H1 (cell line): ENCODE data around the gene OSBPL2. TPM values are rescaled to one million over a fixed set of nuclear protein-coding genes. Genes with fewer than 3 reads are reported as not detected.

Experiments used
- CTCF ChIA-PET: fragments of 300-600 bp; sonication (Branson Sonifier 250); formaldehyde crosslinking; loops from one replicate; lab custom pipeline; 2021; ENCODE audit not compliant: partially characterized antibody; lab: Charles Lee
- POLR2A ChIA-PET: fragments of 300-600 bp; sonication (Branson Sonifier 250); formaldehyde crosslinking; loops from one replicate; lab custom pipeline; 2021; ENCODE audit warnings: inconsistent platforms; ENCODE audit not compliant: partially characterized antibody; lab: Charles Lee
- DNase-seq, 2 experiments: peaks; one replicate each; pipeline versions ENCODE4 v3.0.0 to v3.0.0-alpha.2; 2010 to 2022; ENCODE audit warnings: low spot score in 2 of 2, low read depth in 1 of 2, mixed read lengths in 1 of 2
- FAIRE-seq: peaks from 2 replicates; lab custom pipeline; 2011; peaks lifted over from hg19 to GRCh38; lab: Jason Lieb, UNC
- H2AFZ ChIP-seq: 2 replicates; pipeline ENCODE4 v1.8.1; 2012; ENCODE audit warnings: low read length, inconsistent platforms
- H2AK5ac ChIP-seq: 2 replicates; pipeline ENCODE4 v1.6.1; 2013; ENCODE audit warnings: low read depth, low read length
- H2BK120ac ChIP-seq: replicated peaks from 2 replicates; pipeline ENCODE3; 2013; ENCODE audit warnings: low read depth, low read length, inconsistent platforms
- H2BK12ac ChIP-seq: 2 replicates; pipeline ENCODE4 v1.6.1; 2013; ENCODE audit warnings: low read depth, low read length
- H2BK15ac ChIP-seq: 2 replicates; pipeline ENCODE4 v1.6.1; 2013; ENCODE audit warnings: low read length
- H2BK20ac ChIP-seq: 2 replicates; pipeline ENCODE4 v1.6.1; 2013; ENCODE audit warnings: low read length
- H2BK5ac ChIP-seq: 2 replicates; pipeline ENCODE4 v1.6.1; 2013; ENCODE audit warnings: low read depth, low read length
- H3K14ac ChIP-seq: 2 replicates; pipeline ENCODE4 v1.6.1; 2013; ENCODE audit warnings: inconsistent platforms; ENCODE audit not compliant: insufficient read length
- H3K18ac ChIP-seq: 2 replicates; pipeline ENCODE4 v1.6.1; 2013; ENCODE audit warnings: low read length; ENCODE audit errors: extremely low read depth
- H3K23ac ChIP-seq: 2 replicates; pipeline ENCODE4 v1.6.1; 2013; ENCODE audit warnings: inconsistent platforms; ENCODE audit not compliant: insufficient read length
- H3K23me2 ChIP-seq: 2 replicates; pipeline ENCODE4 v1.6.1; 2013; ENCODE audit warnings: low read depth, low read length
- H3K27ac ChIP-seq: 2 replicates; pipeline ENCODE4 v1.6.1; 2011; ENCODE audit warnings: low read depth, low read length, inconsistent platforms
- H3K27me3 ChIP-seq, 4 experiments: replicated peaks in 1 of 4; 1 replicate in 1 of 4; 2 replicates in 3 of 4; pipeline versions ENCODE4 v1.6.1 to v1.8.1; 2011 to 2013; ENCODE audit warnings: low read length in 3 of 4, mild to moderate bottlenecking in 3 of 4, inconsistent platforms in 2 of 4, mixed read lengths in 2 of 4, moderate library complexity in 1 of 4; ENCODE audit not compliant: control insufficient read depth in 3 of 4, insufficient read depth in 3 of 4; ENCODE audit errors: extremely low read depth in 1 of 4
- H3K36me3 ChIP-seq, 4 experiments: 2 replicates each; pipeline versions ENCODE4 v1.6.1 to v1.8.1; 2011 to 2013; ENCODE audit warnings: mild to moderate bottlenecking in 4 of 4, low read length in 3 of 4, moderate library complexity in 2 of 4, control low read depth in 1 of 4, inconsistent platforms in 1 of 4; ENCODE audit not compliant: insufficient read depth in 4 of 4, control insufficient read depth in 2 of 4
- H3K4ac ChIP-seq: replicated peaks from 2 replicates; pipeline ENCODE3; 2013; ENCODE audit warnings: low read length, low read depth, mixed read lengths, inconsistent platforms; ENCODE audit not compliant: insufficient read length
- H3K4me1 ChIP-seq, 4 experiments: replicated peaks in 1 of 4; 1 replicate in 1 of 4; 2 replicates in 3 of 4; pipeline versions ENCODE4 v1.6.1 to v1.8.1; 2011 to 2013; ENCODE audit warnings: low read length in 3 of 4, inconsistent platforms in 2 of 4, mixed read lengths in 1 of 4; ENCODE audit not compliant: insufficient read depth in 4 of 4, control insufficient read depth in 3 of 4
- H3K4me2 ChIP-seq, 2 experiments: 2 replicates each; pipeline versions ENCODE4 v1.6.1 to v1.8.1; 2011 to 2013; ENCODE audit warnings: low read depth in 2 of 2, low read length in 2 of 2, control low read depth in 1 of 2, inconsistent platforms in 1 of 2, mild to moderate bottlenecking in 1 of 2; ENCODE audit not compliant: insufficient read depth in 1 of 2
- H3K4me3 ChIP-seq, 4 experiments: fragments of 200-600, 300-600 bp in 1 of 4; sonication (generic), shearing (Covaris generic), sonication (Bioruptor Twin) in 1 of 4; 2 replicates each; pipeline versions ENCODE4 v1.5.1 to v1.8.1; 2011 to 2016; ENCODE audit warnings: low read length in 4 of 4, low read depth in 3 of 4, control low read depth in 2 of 4, inconsistent platforms in 2 of 4, mild to moderate bottlenecking in 2 of 4, mixed read lengths in 1 of 4, moderate library complexity in 1 of 4; ENCODE audit not compliant: insufficient read depth in 2 of 4; ENCODE audit errors: extremely low read depth in 1 of 4
- H3K56ac ChIP-seq: replicated peaks from 2 replicates; pipeline ENCODE3; 2013; ENCODE audit warnings: low read depth, mild to moderate bottlenecking, mixed read lengths, low read length, inconsistent platforms; ENCODE audit not compliant: insufficient read length
- H3K79me1 ChIP-seq: 2 replicates; pipeline ENCODE4 v1.6.1; 2013; ENCODE audit warnings: low read depth, low read length, control low read depth
- H3K79me2 ChIP-seq, 2 experiments: 2 replicates each; pipeline versions ENCODE4 v1.6.1 to v1.8.1; 2012 to 2013; ENCODE audit warnings: low read length in 2 of 2, mild to moderate bottlenecking in 2 of 2, inconsistent platforms in 1 of 2; ENCODE audit not compliant: insufficient read depth in 2 of 2, control insufficient read depth in 1 of 2
- H3K9ac ChIP-seq, 4 experiments: replicated peaks in 1 of 4; 1 replicate in 1 of 4; 2 replicates in 3 of 4; pipeline versions ENCODE4 v1.6.1 to v1.8.1; 2011 to 2013; ENCODE audit warnings: low read depth in 3 of 4, low read length in 3 of 4, control low read depth in 2 of 4, mild to moderate bottlenecking in 2 of 4, moderate library complexity in 2 of 4, inconsistent platforms in 1 of 4; ENCODE audit errors: extremely low read depth in 1 of 4
- H3K9me3 ChIP-seq, 2 experiments: 2 replicates each; pipeline versions ENCODE4 v1.6.1 to v1.8.1; 2012 to 2013; ENCODE audit warnings: mild to moderate bottlenecking in 2 of 2, moderate library complexity in 2 of 2, control low read depth in 1 of 2, inconsistent platforms in 1 of 2, low read depth in 1 of 2, low read length in 1 of 2, mixed read lengths in 1 of 2; ENCODE audit not compliant: insufficient read depth in 2 of 2
- H4K20me1 ChIP-seq, 2 experiments: replicated peaks in 1 of 2; 2 replicates each; pipeline versions ENCODE3 to v1.8.1; 2011 to 2013; ENCODE audit warnings: inconsistent platforms in 2 of 2, low read length in 2 of 2, mild to moderate bottlenecking in 1 of 2; ENCODE audit not compliant: insufficient read depth in 2 of 2, control insufficient read depth in 1 of 2
- H4K5ac ChIP-seq: 2 replicates; pipeline ENCODE4 v1.6.1; 2013; ENCODE audit warnings: low read length, low read depth, mixed read lengths, inconsistent platforms; ENCODE audit not compliant: insufficient read length
- H4K8ac ChIP-seq: 2 replicates; pipeline ENCODE4 v1.8.0; 2013; ENCODE audit warnings: mild to moderate bottlenecking, moderate library complexity, low read length, inconsistent platforms; ENCODE audit not compliant: insufficient read depth; ENCODE audit errors: extremely low read depth
- H4K91ac ChIP-seq: replicated peaks from 2 replicates; pipeline ENCODE3; 2013; ENCODE audit warnings: low read length, mixed read lengths, inconsistent platforms; ENCODE audit not compliant: insufficient read length
- CHD1 ChIP-seq: IDR thresholded peaks from 2 replicates; pipeline ENCODE4 v1.6.1; 2012; ENCODE audit warnings: low read depth, low read length, improper control_type of control experiment
- CTBP2 ChIP-seq: IDR thresholded peaks from 2 replicates; pipeline ENCODE4 v1.7.0; 2011; ENCODE audit warnings: borderline replicate concordance, mild to moderate bottlenecking, moderate library complexity, mixed read lengths, low read length; ENCODE audit not compliant: insufficient read depth, insufficient read length
- FOSL1 ChIP-seq: IDR thresholded peaks from 2 replicates; pipeline ENCODE4 v1.6.1; 2011; ENCODE audit warnings: mild to moderate bottlenecking, low read depth, low read length, moderate library complexity; ENCODE audit not compliant: insufficient read depth
- HDAC2 ChIP-seq, 2 experiments: fragments of 300-600 bp in 1 of 2; sonication (generic) in 1 of 2; IDR thresholded peaks; 2 replicates each; pipeline ENCODE4 v1.6.1; 2011 to 2012; ENCODE audit warnings: low read depth in 2 of 2, low read length in 2 of 2, mild to moderate bottlenecking in 2 of 2, moderate library complexity in 2 of 2, borderline replicate concordance in 1 of 2, inconsistent platforms in 1 of 2
- PHF8 ChIP-seq: fragments of 200-600 bp; sonication (generic); conservative IDR thresholded peaks from 2 replicates; pipeline ENCODE4 v1.7.1; 2012; ENCODE audit warnings: low read depth, mild to moderate bottlenecking, inconsistent platforms, low read length, moderate library complexity
- POLR2AphosphoS5 ChIP-seq: IDR thresholded peaks from 2 replicates; pipeline ENCODE4 v1.6.1; 2011; ENCODE audit warnings: low read depth, low read length
- RXRA ChIP-seq: IDR thresholded peaks from 2 replicates; pipeline ENCODE4 v1.6.1; 2011; ENCODE audit warnings: low read depth, mild to moderate bottlenecking, low read length, moderate library complexity; ENCODE audit not compliant: insufficient read depth
- SP2 ChIP-seq: IDR thresholded peaks from 2 replicates; pipeline ENCODE4 v1.6.1; 2012; ENCODE audit warnings: mild to moderate bottlenecking, low read length, inconsistent platforms
- SRF ChIP-seq: IDR thresholded peaks from 2 replicates; pipeline ENCODE4 v1.6.1; 2011; ENCODE audit warnings: mild to moderate bottlenecking, low read depth, low read length, moderate library complexity
- SUZ12 ChIP-seq: fragments of 200-600 bp; sonication (generic); IDR thresholded peaks from 2 replicates; pipeline ENCODE4 v1.6.1; 2012; ENCODE audit warnings: mild to moderate bottlenecking, inconsistent platforms, low read length, moderate library complexity, mixed read lengths
- TAF1 ChIP-seq: IDR thresholded peaks from 2 replicates; pipeline ENCODE4 v1.6.1; 2011; ENCODE audit warnings: mild to moderate bottlenecking, low read depth, low read length
- TAF7 ChIP-seq: optimal IDR thresholded peaks from 2 replicates; pipeline ENCODE3; 2011; ENCODE audit warnings: low read depth, mild to moderate bottlenecking, inconsistent platforms, low read length, moderate library complexity, borderline replicate concordance
- WGBS, 2 experiments: shearing (Covaris generic) in 1 of 2; methylation state at CpG; one replicate each; pipeline versions ENCODE4 v1.1.6 to v1.1.7; 2013 to 2015; ENCODE audit warnings: low lambda C conversion rate in 2 of 2, mixed read lengths in 2 of 2, inconsistent platforms in 1 of 2, low coverage in 1 of 2, missing lambda C conversion rate in 1 of 2; ENCODE audit not compliant: insufficient replicate concordance in 2 of 2, insufficient coverage in 1 of 2, insufficient read length in 1 of 2; ENCODE audit errors: extremely low coverage in 1 of 2, missing lambda C conversion rate in 1 of 2; 5-methylcytosine and 5-hydroxymethylcytosine counted together
- polyA plus RNA-seq, 7 experiments: library from polyadenylated mRNA; depleted of rRNA in 3 of 7; stranded (reverse) in 5 of 7; unstranded in 2 of 7; fragments of >200 nt in 5 of 7; fragments of 200-250 nt in 2 of 7; gene quantifications; 1 replicate in 5 of 7; 2 replicates in 1 of 7; 4 replicates in 1 of 7; pipeline versions ENCODE4 v1.2.1 to v1.2.3, GENCODE V29; 2011 to 2013; ENCODE audit warnings: missing spikeins in 2 of 7, mixed read lengths in 2 of 7
- total RNA-seq: library from RNA; stranded (reverse); fragmentation: NEBNext Ultra II Directional; extraction: Animal tissue kit (Norgen Biotek cat#: 25700); gene quantifications from 2 replicates; pipeline ENCODE4 v1.2.1, GENCODE V29; 2021

The OSBPL2 gene
- total and polyA plus RNA-seq, 2 of the 8 experiments (the other 6 are each of a cell fraction or from before 2014, with no cell fraction given) = 11.7 to 42.4 TPM

- WGBS, 2 experiments = 93% methylated on average over 33 of the region's 46 CpGs; no CpG with 5 or more reads in 1 of the 2 experiments
- Histone ChIP-seq H2BK20ac (no peak overlapping the region), H4K91ac (no peak overlapping the region), H2AK5ac (no peak overlapping the region), H3K23ac (no peak overlapping the region), H3K27me3 (no peaks in the 10 kb centered on the region), H3K4me3 (no peak overlapping the region), H2BK15ac (no peak overlapping the region), H3K14ac (no peak overlapping the region), H4K20me1 (peaks cover 0 to 21% of the 10 kb centered on the region in 2 experiments), H3K23me2 (no peaks in the 10 kb centered on the region), H3K9ac (no peak overlapping the region), H3K18ac (no peak overlapping the region), H3K79me1 (no peaks in the 10 kb centered on the region), H3K4me1 (no peaks in the 10 kb centered on the region), H3K27ac (no peak overlapping the region), H3K36me3 (peaks cover 34 to 88% (median 68%) of the 10 kb centered on the region in 4 experiments), H3K4ac (no peak overlapping the region), H2BK12ac (no peak overlapping the region), H3K56ac (no peak overlapping the region), H4K5ac (no peak overlapping the region), H3K79me2 (no peaks in the 10 kb centered on the region), H2BK120ac (no peak overlapping the region), H3K4me2 (no peak overlapping the region), H4K8ac (no peak overlapping the region), H2AFZ (no peak overlapping the region), H2BK5ac (no peak overlapping the region), H3K9me3 (no peaks in the 10 kb centered on the region; a peak in 1 of 4 replicates)
- ChIA-PET CTCF (interaction anchor here (1.1 to 4.0 kb wide), 2 partner anchors 34 to 52 kb away, joined by 3 to 22 read pairs; no protein-coding TSS in a partner anchor), POLR2A (interaction anchor here (0.9 to 13.3 kb wide), 11 partner anchors 10 to 60 kb away, joined by 3 to 151 read pairs (median 4); partner anchors contain the start of gene ADRM1)
- DNase-seq (no peak), FAIRE-seq (no peak)
- TF ChIP-seq TAF7 = no peak
- no peak for TF ChIP-seq FOSL1
- no peak for TF ChIP-seq SUZ12
- no peak for TF ChIP-seq TAF1
- TF ChIP-seq CTBP2 = no peak
- TF ChIP-seq HDAC2 (IDR thresholded peaks at IDR 0.05; ENCODE audit: borderline replicate concordance in 1 of 2, low read depth in 2 of 2, low read length in 2 of 2) = no peak
- TF ChIP-seq RXRA = no peak
- no peak for TF ChIP-seq PHF8
- TF ChIP-seq SRF = no peak
- no peak for TF ChIP-seq SP2
- no peak for TF ChIP-seq POLR2AphosphoS5
- no peak for TF ChIP-seq CHD1
Observed at GRCh38 chr20:62330576-62331317, 92.4 kb downstream of the OSBPL2 start.
